Gastrocnemius medialis (tissue), 4 donors: ENCODE measurements around the gene LDLRAD4.

Experiments used
- CTCF ChIP-seq, 5 experiments: fragments of 450-650 bp in 3 of 5; fragments of 200-600 bp in 2 of 5; sonication (generic) in 2 of 5; IDR thresholded peaks in 4 of 5; conservative IDR thresholded peaks in 1 of 5; 1 replicate in 4 of 5; 2 replicates in 1 of 5; pipeline ENCODE4 v1.5.1; 2016 to 2019; ENCODE audit warnings: antibody characterized with exemption in 5 of 5, mild to moderate bottlenecking in 3 of 5, moderate library complexity in 3 of 5
- POLR2A ChIP-seq, 2 donors: fragments of 450-650 bp; IDR thresholded peaks; one replicate each; pipeline ENCODE4 v1.6.1; 2017; ENCODE audit warnings: antibody characterized with exemption in 2 of 2, mild to moderate bottlenecking in 2 of 2, moderate library complexity in 2 of 2

GRCh38 chr18:13653746-13654433, 435.3 kb downstream of the LDLRAD4 start:
- TF ChIP-seq POLR2A (IDR thresholded peaks at IDR 0.05): no peak
- no peak for TF ChIP-seq CTCF (IDR thresholded peaks at IDR 0.05 in 4 of 5, conservative IDR thresholded peaks at IDR 0.05 in 1 of 5)
